Endothelial cell of umbilical vein (primary cell): ENCODE results near the gene ZFP1. TPM values are rescaled to one million over a fixed set of nuclear protein-coding genes. Genes with fewer than 3 reads are reported as not detected.

ENCODE experiments used
- BruUV-seq: library from RNA; stranded (reverse); fragments of 400-500 nt; replicated peaks from 2 replicates; lab custom pipeline; 2021; lab: Mats Ljungman, UMichigan
- CTCF ChIA-PET: fragments of 300-600, 350-600 bp; sonication (Branson Sonifier 250); formaldehyde crosslinking; loops from one replicate; lab custom pipeline; 2021; ENCODE audit warnings: antibody characterized with exemption, inconsistent platforms; lab: Charles Lee
- POLR2A ChIA-PET: fragments of 300-600, 350-600 bp; sonication (Branson Sonifier 250); formaldehyde crosslinking; loops from one replicate; lab custom pipeline; 2021; ENCODE audit warnings: antibody characterized with exemption, inconsistent platforms; lab: Charles Lee
- DNase-seq: peaks from one replicate; pipeline ENCODE4 v3.0.0-alpha.2; 2011; ENCODE audit warnings: low read depth, low spot score
- FAIRE-seq: peaks from 2 replicates; lab custom pipeline; 2011; peaks lifted over from hg19 to GRCh38; lab: Jason Lieb, UNC
- H2AFZ ChIP-seq: 2 replicates; pipeline ENCODE4 v1.6.0; 2012; ENCODE audit warnings: low read depth, low read length, control low read depth, inconsistent platforms
- H3K27ac ChIP-seq: 2 replicates; pipeline ENCODE4 v1.5.1; 2011; ENCODE audit warnings: low read depth, mild to moderate bottlenecking, control low read depth, low read length, moderate library complexity; ENCODE audit not compliant: insufficient read depth
- H3K27me3 ChIP-seq, 2 experiments: 2 replicates each; pipeline versions ENCODE4 v1.6.0 to v1.6.1; 2011; ENCODE audit warnings: low read length in 2 of 2, mixed read lengths in 1 of 2; ENCODE audit not compliant: control insufficient read depth in 2 of 2, insufficient read depth in 2 of 2
- H3K36me3 ChIP-seq, 2 experiments: 2 replicates in 1 of 2; 3 replicates in 1 of 2; pipeline ENCODE4 v1.5.1; 2011; ENCODE audit warnings: low read length in 2 of 2, mild to moderate bottlenecking in 1 of 2, moderate library complexity in 1 of 2; ENCODE audit not compliant: control insufficient read depth in 2 of 2, insufficient read depth in 2 of 2; ENCODE audit errors: extremely low read depth in 1 of 2
- H3K4me1 ChIP-seq: 3 replicates; pipeline ENCODE4 v1.5.1; 2011; ENCODE audit warnings: mild to moderate bottlenecking, low read length; ENCODE audit not compliant: control insufficient read depth, insufficient read depth; ENCODE audit errors: extremely low read depth
- H3K4me2 ChIP-seq: 2 replicates; pipeline ENCODE4 v1.6.1; 2011; ENCODE audit warnings: low read length, control low read depth, mixed read lengths; ENCODE audit not compliant: insufficient read depth
- H3K4me3 ChIP-seq, 3 experiments: fragments of 200-600 bp in 1 of 3; sonication (generic), shearing (Covaris generic) in 1 of 3; replicated peaks in 1 of 3; 2 replicates each; pipeline ENCODE4 v1.5.1; 2011 to 2016; ENCODE audit warnings: control low read depth in 3 of 3, low read length in 3 of 3, mild to moderate bottlenecking in 2 of 3, inconsistent platforms in 1 of 3, low read depth in 1 of 3, moderate library complexity in 1 of 3; ENCODE audit not compliant: insufficient read depth in 1 of 3
- H3K79me2 ChIP-seq: 2 replicates; pipeline ENCODE4 v1.6.0; 2012; ENCODE audit warnings: low read length, inconsistent platforms; ENCODE audit not compliant: control insufficient read depth, insufficient read depth
- H3K9ac ChIP-seq: replicated peaks from 2 replicates; pipeline ENCODE3; 2011; ENCODE audit warnings: low read length, control low read depth; ENCODE audit not compliant: insufficient read depth; ENCODE audit errors: extremely low read depth
- H3K9me1 ChIP-seq: replicated peaks from 3 replicates; pipeline ENCODE4 v1.6.0; 2011; ENCODE audit warnings: mild to moderate bottlenecking, low read length; ENCODE audit not compliant: control insufficient read depth, insufficient read depth; ENCODE audit errors: extremely low read depth
- H3K9me3 ChIP-seq: replicated peaks from 2 replicates; pipeline ENCODE4 v1.5.1; 2012; ENCODE audit warnings: low read length, inconsistent platforms; ENCODE audit not compliant: control insufficient read depth, insufficient read depth
- H4K20me1 ChIP-seq: replicated peaks from 2 replicates; pipeline ENCODE3; 2011; ENCODE audit warnings: mild to moderate bottlenecking, low read length; ENCODE audit not compliant: control insufficient read depth, insufficient read depth; ENCODE audit errors: extremely low read depth
- CTCF ChIP-seq, 2 donors: IDR thresholded peaks; 1 replicate in 1 of 2; 2 replicates in 1 of 2; pipeline ENCODE4 v1.5.1; 2011; ENCODE audit warnings: low read length in 2 of 2, mild to moderate bottlenecking in 2 of 2, moderate library complexity in 2 of 2, control low read depth in 1 of 2, inconsistent platforms in 1 of 2, low read depth in 1 of 2; ENCODE audit not compliant: insufficient read depth in 1 of 2; ENCODE audit errors: extremely low read depth in 1 of 2
- EZH2 ChIP-seq: IDR thresholded peaks from 2 replicates; pipeline ENCODE4 v1.6.1; 2012; ENCODE audit warnings: borderline replicate concordance, low read depth, mild to moderate bottlenecking, moderate library complexity, low read length, inconsistent platforms; ENCODE audit not compliant: severe bottlenecking
- FOS ChIP-seq: IDR thresholded peaks from 2 replicates; pipeline ENCODE4 v1.6.1; 2011; ENCODE audit warnings: mild to moderate bottlenecking, low read length, moderate library complexity, borderline replicate concordance; ENCODE audit not compliant: insufficient read depth
- GATA2 ChIP-seq: IDR thresholded peaks from 2 replicates; pipeline ENCODE4 v1.7.0; 2011; ENCODE audit warnings: low read depth, mild to moderate bottlenecking, moderate library complexity, mixed read lengths, low read length; ENCODE audit not compliant: insufficient read length, insufficient read depth
- JUN ChIP-seq: IDR thresholded peaks from 2 replicates; pipeline ENCODE4 v1.6.1; 2011; ENCODE audit warnings: borderline replicate concordance, low read depth; ENCODE audit not compliant: insufficient read length, insufficient read depth
- MAX ChIP-seq: IDR thresholded peaks from 2 replicates; pipeline ENCODE4 v1.6.1; 2011; ENCODE audit not compliant: insufficient read depth, insufficient read length
- MYC ChIP-seq: IDR thresholded peaks from one replicate; pipeline ENCODE4 v1.6.1; 2011; ENCODE audit warnings: mild to moderate bottlenecking, low read depth, low read length
- POLR2A ChIP-seq: IDR thresholded peaks from 2 replicates; pipeline ENCODE4 v1.6.1; 2012; ENCODE audit warnings: low read depth, mild to moderate bottlenecking, control low read depth, low read length
- POLR2AphosphoS5 ChIP-seq: IDR thresholded peaks from 2 replicates; pipeline ENCODE4 v1.6.1; 2012; ENCODE audit warnings: low read depth, mild to moderate bottlenecking, control low read depth, low read length, moderate library complexity; ENCODE audit not compliant: insufficient read depth
- dilution Hi-C: fragments of 300-500 bp; cut with MboI; formaldehyde crosslinking; loops from one replicate; pipeline ENCODE4 v1.15.0; 2019; ENCODE audit warnings: low sequenced_read_pairs; ENCODE audit not compliant: extremely low pct_ligation_motif_present
- intact Hi-C: fragments of 100-400 bp; cut with micrococcal nuclease; formaldehyde crosslinking; loops from one replicate; pipeline ENCODE4 v1.10.0; 2022
- polyA plus RNA-seq, 4 experiments: library from polyadenylated mRNA; depleted of rRNA in 3 of 4; stranded (reverse) in 3 of 4; unstranded in 1 of 4; fragments of >200 nt; gene quantifications; 2 replicates each; pipeline versions ENCODE4 v1.2.1 to v1.2.3, GENCODE V29; 2011 to 2012; ENCODE audit warnings: missing spikeins in 1 of 4
- total RNA-seq: library from RNA; stranded (reverse); gene quantifications from 2 replicates; pipeline ENCODE4 v1.2.3, GENCODE V29; 2021

Gene ZFP1
- total and polyA plus RNA-seq, 2 donors (not counting 3 experiments of a cell fraction or from before 2014, with no cell fraction given), result 2.8 to 9.8 TPM

- intact Hi-C loops, result no loop called here
Observed at GRCh38 chr16:75102595-75102994, 45.7 kb upstream of the ZFP1 start.

More at GRCh38 chr16:75102595-75102994, 45.7 kb upstream of the ZFP1 start:
- H4K20me1 ChIP-seq, result no peaks in the 10 kb centered on the region
- H3K9ac ChIP-seq, result no peak overlapping the region
- H3K27ac ChIP-seq, result no peak overlapping the region
- DNase-seq (no peak), FAIRE-seq (no peak)
- ChIA-PET POLR2A (no interaction called here), CTCF (interaction anchor here (0.9 to 1.4 kb wide), 2 partner anchors 8 to 104 kb away, joined by 3 to 4 read pairs; partner anchors contain the start of gene ZNRF1)
- no TSS peak for BruUV-seq
- no peaks in the 10 kb centered on the region for H3K79me2 ChIP-seq
- dilution Hi-C loops, result no loop called here
- H3K27me3 ChIP-seq, result no peaks in the 10 kb centered on the region
- no peak overlapping the region for H3K4me2 ChIP-seq
- no peaks in the 10 kb centered on the region for H3K9me3 ChIP-seq
- H3K36me3 ChIP-seq, result peaks cover 0 to 3% of the 10 kb centered on the region in 2 experiments
- H3K4me1 ChIP-seq, result peaks cover 18% of the 10 kb centered on the region
- no peak overlapping the region for H3K4me3 ChIP-seq
- no peak for TF ChIP-seq FOS
- no peak for TF ChIP-seq JUN
- TF ChIP-seq MAX, result no peak
- TF ChIP-seq GATA2, result no peak
- TF ChIP-seq MYC, result no peak
- no peak for TF ChIP-seq CTCF (IDR thresholded peaks at IDR 0.05; ENCODE audit: extremely low read depth in 1 of 2, insufficient read depth in 1 of 2, low read depth in 1 of 2, low read length in 2 of 2)
- no peak for TF ChIP-seq EZH2
- TF ChIP-seq POLR2A, result no peak
- no peak for TF ChIP-seq POLR2AphosphoS5
- H3K9me1 ChIP-seq, result no peaks in the 10 kb centered on the region
- no peak overlapping the region for H2AFZ ChIP-seq
